H1 (cell line): Measurements from ENCODE around the gene DNAH8.

Experiments used
- CEBPB ChIP-seq: IDR thresholded peaks from 2 replicates; pipeline ENCODE4 v1.6.1; 2012; ENCODE audit warnings: low read depth, low read length
- GABPA ChIP-seq: IDR thresholded peaks from 2 replicates; pipeline ENCODE4 v1.6.1; 2011; ENCODE audit warnings: mild to moderate bottlenecking, low read length, moderate library complexity, borderline replicate concordance; ENCODE audit not compliant: insufficient read depth
- KDM1A ChIP-seq: fragments of 200-600, 300-600 bp; sonication (generic); IDR thresholded peaks from 2 replicates; pipeline ENCODE4 v1.7.1; 2016; ENCODE audit warnings: mild to moderate bottlenecking, low read length, borderline replicate concordance
- POLR2A ChIP-seq, 2 experiments: IDR thresholded peaks; 1 replicate in 1 of 2; 2 replicates in 1 of 2; pipeline ENCODE4 v1.6.1; 2011; ENCODE audit warnings: low read depth in 2 of 2, low read length in 2 of 2, mild to moderate bottlenecking in 2 of 2; ENCODE audit errors: control extremely low read depth in 1 of 2
- POLR2AphosphoS5 ChIP-seq: IDR thresholded peaks from 2 replicates; pipeline ENCODE4 v1.6.1; 2011; ENCODE audit warnings: low read depth, low read length
- SUZ12 ChIP-seq: fragments of 200-600 bp; sonication (generic); IDR thresholded peaks from 2 replicates; pipeline ENCODE4 v1.6.1; 2012; ENCODE audit warnings: mild to moderate bottlenecking, inconsistent platforms, low read length, moderate library complexity, mixed read lengths
- TCF12 ChIP-seq: IDR thresholded peaks from 2 replicates; pipeline ENCODE4 v1.6.1; 2011; ENCODE audit warnings: low read depth, mild to moderate bottlenecking, low read length
- TF ChIP-seq, protein P1 (sequence below), 3 experiments: IDR thresholded peaks; 1 replicate in 2 of 3; 2 replicates in 1 of 3; pipeline versions ENCODE4 v1.5.1 to v1.6.1; 2011; ENCODE audit warnings: low read length in 3 of 3, mild to moderate bottlenecking in 3 of 3, inconsistent platforms in 2 of 3, low read depth in 1 of 3, moderate library complexity in 1 of 3; ENCODE audit not compliant: insufficient read depth in 1 of 3; ENCODE audit errors: control extremely low read depth in 1 of 3
- TF ChIP-seq, protein P2 (sequence below): IDR thresholded peaks from 2 replicates; pipeline ENCODE4 v1.6.1; 2012; ENCODE audit warnings: inconsistent platforms
- TF ChIP-seq, protein P3 (sequence below): IDR thresholded peaks from 2 replicates; pipeline ENCODE4 v1.6.1; 2012; ENCODE audit warnings: inconsistent platforms
- TF ChIP-seq, protein P4 (sequence below): IDR thresholded peaks from 2 replicates; pipeline ENCODE4 v1.6.1; 2011; ENCODE audit warnings: low read depth, mild to moderate bottlenecking, low read length; ENCODE audit not compliant: insufficient read depth

DNA sequence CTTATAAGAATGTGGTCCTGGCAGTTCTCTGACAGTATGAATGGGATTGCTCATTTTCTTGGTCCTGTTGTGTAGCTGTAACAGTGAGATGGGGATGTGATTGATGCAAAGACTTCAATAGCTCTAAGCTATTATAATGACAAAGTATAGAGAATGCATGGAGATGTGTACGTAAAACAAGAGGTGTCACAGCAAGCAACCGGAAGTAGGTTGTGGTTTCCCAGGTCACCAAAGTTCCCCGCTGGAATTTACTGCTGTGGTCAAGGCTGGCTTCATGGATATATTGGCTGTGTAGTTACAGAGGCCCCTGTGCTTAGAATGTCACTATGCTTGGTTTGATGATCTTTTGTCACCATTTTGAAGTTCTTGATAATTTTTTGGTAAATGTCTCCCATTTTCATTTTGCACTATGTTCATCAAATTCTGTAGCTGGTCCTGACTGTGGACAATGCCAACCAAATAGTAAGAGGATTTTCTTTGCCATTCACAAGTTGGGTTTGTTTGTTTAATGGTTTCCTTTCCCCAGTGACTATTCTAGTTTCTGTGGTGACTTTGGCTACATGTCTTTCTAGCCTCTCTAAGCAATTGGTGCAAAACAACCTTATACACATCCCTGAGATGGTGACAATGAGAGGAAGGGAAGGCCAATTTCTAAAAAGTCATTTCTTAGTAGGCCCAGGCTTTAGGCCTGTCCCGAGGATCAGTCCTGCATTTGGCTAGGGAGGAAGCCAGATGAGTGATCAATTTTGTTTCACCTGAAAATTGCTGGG, 10.5 kb downstream of the DNAH8 start:
- TF ChIP-seq TCF12 (no peak), SUZ12 (no peak), POLR2A (IDR thresholded peaks at IDR 0.05; ENCODE audit: control extremely low read depth in 1 of 2, low read depth in 2 of 2, low read length in 2 of 2) (no peak), POLR2AphosphoS5 (no peak), GABPA (no peak), CEBPB (no peak), KDM1A (no peak)
- TF ChIP-seq, protein P1, sequence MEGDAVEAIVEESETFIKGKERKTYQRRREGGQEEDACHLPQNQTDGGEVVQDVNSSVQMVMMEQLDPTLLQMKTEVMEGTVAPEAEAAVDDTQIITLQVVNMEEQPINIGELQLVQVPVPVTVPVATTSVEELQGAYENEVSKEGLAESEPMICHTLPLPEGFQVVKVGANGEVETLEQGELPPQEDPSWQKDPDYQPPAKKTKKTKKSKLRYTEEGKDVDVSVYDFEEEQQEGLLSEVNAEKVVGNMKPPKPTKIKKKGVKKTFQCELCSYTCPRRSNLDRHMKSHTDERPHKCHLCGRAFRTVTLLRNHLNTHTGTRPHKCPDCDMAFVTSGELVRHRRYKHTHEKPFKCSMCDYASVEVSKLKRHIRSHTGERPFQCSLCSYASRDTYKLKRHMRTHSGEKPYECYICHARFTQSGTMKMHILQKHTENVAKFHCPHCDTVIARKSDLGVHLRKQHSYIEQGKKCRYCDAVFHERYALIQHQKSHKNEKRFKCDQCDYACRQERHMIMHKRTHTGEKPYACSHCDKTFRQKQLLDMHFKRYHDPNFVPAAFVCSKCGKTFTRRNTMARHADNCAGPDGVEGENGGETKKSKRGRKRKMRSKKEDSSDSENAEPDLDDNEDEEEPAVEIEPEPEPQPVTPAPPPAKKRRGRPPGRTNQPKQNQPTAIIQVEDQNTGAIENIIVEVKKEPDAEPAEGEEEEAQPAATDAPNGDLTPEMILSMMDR (IDR thresholded peaks at IDR 0.05; ENCODE audit: control extremely low read depth in 1 of 3, insufficient read depth in 1 of 3, low read depth in 1 of 3, low read length in 3 of 3): no peak
- TF ChIP-seq, protein P2, sequence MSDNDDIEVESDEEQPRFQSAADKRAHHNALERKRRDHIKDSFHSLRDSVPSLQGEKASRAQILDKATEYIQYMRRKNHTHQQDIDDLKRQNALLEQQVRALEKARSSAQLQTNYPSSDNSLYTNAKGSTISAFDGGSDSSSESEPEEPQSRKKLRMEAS: no peak
- TF ChIP-seq, protein P3, sequence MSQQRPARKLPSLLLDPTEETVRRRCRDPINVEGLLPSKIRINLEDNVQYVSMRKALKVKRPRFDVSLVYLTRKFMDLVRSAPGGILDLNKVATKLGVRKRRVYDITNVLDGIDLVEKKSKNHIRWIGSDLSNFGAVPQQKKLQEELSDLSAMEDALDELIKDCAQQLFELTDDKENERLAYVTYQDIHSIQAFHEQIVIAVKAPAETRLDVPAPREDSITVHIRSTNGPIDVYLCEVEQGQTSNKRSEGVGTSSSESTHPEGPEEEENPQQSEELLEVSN: no peak
- TF ChIP-seq, protein P4, sequence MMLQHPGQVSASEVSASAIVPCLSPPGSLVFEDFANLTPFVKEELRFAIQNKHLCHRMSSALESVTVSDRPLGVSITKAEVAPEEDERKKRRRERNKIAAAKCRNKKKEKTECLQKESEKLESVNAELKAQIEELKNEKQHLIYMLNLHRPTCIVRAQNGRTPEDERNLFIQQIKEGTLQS: no peak
